ENCODE results near the gene PHF13. TPM values are rescaled to one million over a fixed set of nuclear protein-coding genes. Genes with fewer than 3 reads are reported as not detected.

The PHF13 gene
- polyA plus RNA-seq, 1 of the 3 experiments (the other 2 are of a cell fraction), result 8.5 TPM

- no peak overlapping the region for H2AFZ ChIP-seq (ENCODE audit: low read depth)
- no peak overlapping the region for H3K9ac ChIP-seq
- no peak for TF ChIP-seq IRF3 (IDR thresholded peaks at IDR 0.05; ENCODE audit: low read depth, low read length)
- TF ChIP-seq USF1 (IDR thresholded peaks at IDR 0.05; ENCODE audit: borderline replicate concordance, low read depth), result no peak
- no peak for TF ChIP-seq EZH2phosphoT487 (IDR thresholded peaks at IDR 0.05; ENCODE audit: borderline replicate concordance, low read depth)
- TF ChIP-seq POLR2AphosphoS5 (IDR thresholded peaks at IDR 0.05; ENCODE audit: low read depth, low read length), result no peak
- TF ChIP-seq GABPA (IDR thresholded peaks at IDR 0.05; ENCODE audit: low read depth), result no peak
- no peak for TF ChIP-seq FOSL2 (IDR thresholded peaks at IDR 0.05; ENCODE audit: borderline replicate concordance, low read depth)
- TF ChIP-seq GATA2 (CRISPR knock-in tag; IDR thresholded peaks at IDR 0.05), result no peak
- H3K4me2 ChIP-seq, result no peak overlapping the region
- POLR2A ChIA-PET, result no interaction called here
- H3K4me1 ChIP-seq (ENCODE audit: control insufficient read depth in 1 of 2, insufficient read depth in 2 of 2, low read depth in 1 of 2, low read length in 1 of 2), result no peaks in the 10 kb centered on the region
- no peak overlapping the region for H3K27ac ChIP-seq (ENCODE audit: low read depth in 2 of 2, low read length in 1 of 2)
- peaks cover 9 to 33% of the 10 kb centered on the region in 2 experiments for H3K36me3 ChIP-seq (replicated peaks in 1 of 2; ENCODE audit: control insufficient read depth in 1 of 2, insufficient read depth in 2 of 2, low read length in 1 of 2)
- H3K9me3 ChIP-seq, result no peaks in the 10 kb centered on the region
- 89% methylated on average over 6 of the region's 6 CpGs for WGBS (ENCODE audit: low lambda C conversion rate)
- no peaks in the 10 kb centered on the region for H3K79me2 ChIP-seq (ENCODE audit: insufficient read depth)
- H4K20me1 ChIP-seq (ENCODE audit: insufficient read depth), result no peaks in the 10 kb centered on the region
- H3K9me2 ChIP-seq, result no peaks in the 10 kb centered on the region
- CTCF ChIA-PET, result interaction anchor here (0.7 to 1.3 kb wide), 4 partner anchors 12 to 141 kb away, joined by 3 read pairs; partner anchors contain the start of gene NOL9
- no peak overlapping the region for H3K4me3 ChIP-seq (ENCODE audit: low read depth in 2 of 2, low read length in 1 of 2)
- no peaks in the 10 kb centered on the region for H3K27me3 ChIP-seq (ENCODE audit: insufficient read depth)
- no peak for DNase-seq
- no peaks in the 10 kb centered on the region for H3F3A ChIP-seq (replicated peaks; ENCODE audit: insufficient read depth)
These were observed 35.0 kb downstream of the PHF13 start for GRCh38 chr1:6648556-6648955.

DNA sequence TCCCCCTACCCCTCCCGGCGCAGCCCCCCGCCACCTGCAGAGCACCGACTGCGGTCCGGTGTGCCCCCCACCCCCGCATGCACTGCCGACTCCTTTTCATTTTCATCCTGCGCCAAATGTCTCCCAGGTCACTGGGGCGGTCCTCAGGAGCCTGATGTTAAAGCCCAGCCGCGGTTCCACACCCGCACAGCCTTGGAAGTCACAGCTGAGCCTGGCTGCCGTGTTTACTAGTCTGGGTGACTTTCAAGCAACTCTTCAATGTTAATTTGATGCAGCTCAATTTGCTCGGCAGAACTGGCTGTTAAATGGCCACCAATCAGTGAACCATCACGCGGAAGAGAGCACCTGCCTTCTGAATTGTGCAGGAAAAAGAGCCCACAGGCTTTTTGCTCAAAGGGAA, 38.4 kb downstream of the PHF13 start:
- no peak overlapping the region for H2AFZ ChIP-seq (ENCODE audit: low read depth)
- H3K9me2 ChIP-seq, result no peaks in the 10 kb centered on the region
- H3K27me3 ChIP-seq (ENCODE audit: insufficient read depth), result no peaks in the 10 kb centered on the region
- no peaks in the 10 kb centered on the region for H3K9me3 ChIP-seq
- TF ChIP-seq RXRA (IDR thresholded peaks at IDR 0.05; ENCODE audit: borderline replicate concordance, low read depth) (no peak), TAF1 (IDR thresholded peaks at IDR 0.05; ENCODE audit: borderline replicate concordance, low read depth, low read length) (no peak), RFX5 (IDR thresholded peaks at IDR 0.05; ENCODE audit: low read length) (no peak), POLR2AphosphoS5 (IDR thresholded peaks at IDR 0.05; ENCODE audit: low read depth, low read length) (no peak), SIN3A (IDR thresholded peaks at IDR 0.05; ENCODE audit: borderline replicate concordance, low read depth, low read length) (no peak), CTCF (IDR thresholded peaks at IDR 0.05) (no peak), FOXJ3 (CRISPR knock-in tag; IDR thresholded peaks at IDR 0.05) (no peak), FOXM1 (IDR thresholded peaks at IDR 0.05; ENCODE audit: low read depth) (no peak), REST (IDR thresholded peaks at IDR 0.05; ENCODE audit: low read depth, low read length) (no peak)
- 97% methylated on average over 16 of the region's 17 CpGs for WGBS (ENCODE audit: low lambda C conversion rate)
- no peak overlapping the region for H3K9ac ChIP-seq
- H3K36me3 ChIP-seq (replicated peaks in 1 of 2; ENCODE audit: control insufficient read depth in 1 of 2, insufficient read depth in 2 of 2, low read length in 1 of 2), result peaks cover 0 to 26% of the 10 kb centered on the region in 2 experiments
- DNase-seq, result no peak
- H3K27ac ChIP-seq (ENCODE audit: low read depth in 2 of 2, low read length in 1 of 2), result no peak overlapping the region
- ChIA-PET CTCF (interaction anchor here (0.6 to 1.2 kb wide), 3 partner anchors 17 to 50 kb away, joined by 3 to 4 read pairs (median 3); partner anchors contain the start of gene DNAJC11), POLR2A (no interaction called here)
- no peak overlapping the region for H3K4me3 ChIP-seq (ENCODE audit: low read depth in 2 of 2, low read length in 1 of 2)
- H3K79me2 ChIP-seq (ENCODE audit: insufficient read depth), result peaks cover 5% of the 10 kb centered on the region; the same call in 1 of the 2 replicates
- H3K4me2 ChIP-seq, result no peak overlapping the region
- no peaks in the 10 kb centered on the region for H3K4me1 ChIP-seq (ENCODE audit: control insufficient read depth in 1 of 2, insufficient read depth in 2 of 2, low read depth in 1 of 2, low read length in 1 of 2)
- H4K20me1 ChIP-seq (ENCODE audit: insufficient read depth), result no peaks in the 10 kb centered on the region
- H3F3A ChIP-seq (replicated peaks; ENCODE audit: insufficient read depth), result no peaks in the 10 kb centered on the region

Data from SK-N-SH (cell line).